GM12873 (cell line): ENCODE data around the gene EIF4E1B.

Experiments
- TF ChIP-seq, protein P1 (sequence below): IDR thresholded peaks from 2 replicates; pipeline ENCODE4 v1.5.1; 2012; ENCODE audit warnings: low read depth, mild to moderate bottlenecking, moderate library complexity, low read length, control low read depth; ENCODE audit not compliant: insufficient read depth; ENCODE audit errors: missing control alignments

EIF4E1B gene

DNA sequence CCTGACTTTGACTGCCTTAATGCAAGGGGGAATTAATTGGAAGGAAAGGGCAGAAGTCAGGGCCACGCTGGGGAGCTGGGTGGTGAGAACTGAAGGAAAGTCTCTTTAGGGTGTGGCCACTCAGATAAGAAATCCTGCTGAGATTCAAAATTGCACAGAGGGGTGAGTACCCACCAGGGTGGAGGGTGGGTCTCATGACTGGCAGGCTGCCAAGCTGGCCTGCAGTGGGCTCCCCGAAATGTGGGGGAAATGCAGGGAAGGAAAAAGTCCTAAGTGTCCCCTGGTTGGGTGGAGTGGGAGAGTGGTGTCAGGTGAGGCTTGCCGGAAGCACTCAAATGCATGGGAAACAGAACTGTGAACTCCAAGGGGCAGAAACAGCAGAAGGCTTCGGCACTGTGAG, 40.9 kb downstream of the EIF4E1B start:
- TF ChIP-seq, protein P1, sequence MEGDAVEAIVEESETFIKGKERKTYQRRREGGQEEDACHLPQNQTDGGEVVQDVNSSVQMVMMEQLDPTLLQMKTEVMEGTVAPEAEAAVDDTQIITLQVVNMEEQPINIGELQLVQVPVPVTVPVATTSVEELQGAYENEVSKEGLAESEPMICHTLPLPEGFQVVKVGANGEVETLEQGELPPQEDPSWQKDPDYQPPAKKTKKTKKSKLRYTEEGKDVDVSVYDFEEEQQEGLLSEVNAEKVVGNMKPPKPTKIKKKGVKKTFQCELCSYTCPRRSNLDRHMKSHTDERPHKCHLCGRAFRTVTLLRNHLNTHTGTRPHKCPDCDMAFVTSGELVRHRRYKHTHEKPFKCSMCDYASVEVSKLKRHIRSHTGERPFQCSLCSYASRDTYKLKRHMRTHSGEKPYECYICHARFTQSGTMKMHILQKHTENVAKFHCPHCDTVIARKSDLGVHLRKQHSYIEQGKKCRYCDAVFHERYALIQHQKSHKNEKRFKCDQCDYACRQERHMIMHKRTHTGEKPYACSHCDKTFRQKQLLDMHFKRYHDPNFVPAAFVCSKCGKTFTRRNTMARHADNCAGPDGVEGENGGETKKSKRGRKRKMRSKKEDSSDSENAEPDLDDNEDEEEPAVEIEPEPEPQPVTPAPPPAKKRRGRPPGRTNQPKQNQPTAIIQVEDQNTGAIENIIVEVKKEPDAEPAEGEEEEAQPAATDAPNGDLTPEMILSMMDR, result no peak

DNA sequence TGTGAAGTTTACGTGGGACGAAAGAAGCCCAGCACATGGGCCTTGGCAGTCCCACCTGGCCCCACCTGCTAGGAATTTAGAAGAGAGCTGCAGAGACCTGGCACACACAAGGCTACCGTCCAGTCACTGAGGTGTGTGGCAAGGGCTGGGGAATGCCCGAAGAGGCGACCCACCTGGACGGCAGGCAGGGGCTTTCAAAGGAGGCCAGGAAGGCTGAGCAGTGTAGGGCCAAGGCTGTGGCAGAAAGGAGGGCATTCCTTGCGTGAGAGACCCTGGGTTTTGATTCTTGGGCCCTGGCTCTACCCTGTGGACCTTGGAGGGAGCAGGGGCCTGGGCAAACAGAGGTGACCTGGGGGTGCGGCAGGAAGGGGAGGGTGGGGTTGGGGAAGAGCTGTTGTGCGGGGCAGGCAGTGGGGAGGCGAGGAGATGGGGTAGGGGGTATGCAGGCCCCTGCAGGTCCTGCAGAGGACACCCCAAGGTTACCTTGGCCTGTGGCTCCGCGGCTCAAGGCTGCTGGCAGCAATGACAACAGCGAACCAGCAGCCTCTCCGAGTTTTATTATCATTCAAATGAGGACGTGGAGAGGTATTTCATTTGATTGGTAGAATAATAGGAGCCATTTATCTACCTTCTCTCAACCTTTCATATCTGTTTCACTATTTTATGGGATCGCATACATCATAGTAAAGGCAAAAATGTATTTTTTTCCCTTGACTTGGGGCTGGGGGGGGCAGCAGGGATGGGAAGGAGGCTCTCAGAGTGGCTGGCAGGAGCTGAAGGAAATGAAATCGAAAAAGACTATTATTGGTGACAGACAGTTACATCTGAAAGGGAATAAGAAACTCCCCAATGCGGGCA, 41.6 kb downstream of the EIF4E1B start:
- TF ChIP-seq, protein P1, result no peak

DNA sequence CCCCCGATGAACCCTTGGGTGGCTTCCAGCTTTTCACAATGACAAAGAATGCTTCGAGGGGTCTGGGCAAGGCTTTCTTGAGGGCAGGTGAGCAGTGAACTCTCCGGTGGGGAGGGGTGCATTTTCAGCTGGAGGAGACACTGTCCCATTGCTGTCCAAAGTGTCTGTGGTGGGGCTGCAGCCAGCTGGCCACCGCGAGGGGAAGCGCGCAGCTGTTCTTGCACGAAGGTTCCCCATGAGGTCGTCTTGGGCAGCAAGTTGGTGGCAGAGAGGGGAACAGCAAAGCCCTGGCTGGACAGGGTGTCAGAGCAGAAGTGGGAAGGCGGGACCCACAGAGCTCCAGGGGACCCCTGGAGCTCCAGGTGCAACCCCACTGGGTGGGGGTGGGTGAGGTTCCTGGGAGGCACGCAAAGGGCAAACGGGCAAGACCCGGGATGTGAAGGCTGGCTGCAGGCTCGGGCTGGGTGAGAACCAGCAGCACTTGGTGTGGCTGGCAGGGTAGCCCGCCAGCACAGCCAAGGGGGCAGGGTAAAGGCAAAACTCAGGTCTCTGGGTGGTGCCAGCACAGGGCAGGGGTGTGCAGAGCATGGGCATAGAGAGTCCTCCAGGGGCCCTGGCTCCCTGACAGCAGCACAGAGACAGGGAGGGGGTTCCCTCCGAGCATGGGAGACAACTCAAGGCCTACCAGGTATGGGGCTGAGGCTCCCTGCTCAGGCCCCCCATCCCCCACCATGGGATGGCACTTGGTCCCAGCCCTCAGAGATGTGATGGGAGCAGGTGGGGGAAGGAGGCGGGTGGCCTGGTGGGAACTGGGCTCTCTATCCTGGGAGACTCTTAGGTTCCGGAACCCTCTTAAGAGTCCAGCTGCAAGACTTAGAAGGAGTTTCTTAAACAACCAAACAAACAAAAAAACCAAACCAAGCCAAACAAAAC, 43.4 kb downstream of the EIF4E1B start:
- TF ChIP-seq, protein P1, result no peak

DNA sequence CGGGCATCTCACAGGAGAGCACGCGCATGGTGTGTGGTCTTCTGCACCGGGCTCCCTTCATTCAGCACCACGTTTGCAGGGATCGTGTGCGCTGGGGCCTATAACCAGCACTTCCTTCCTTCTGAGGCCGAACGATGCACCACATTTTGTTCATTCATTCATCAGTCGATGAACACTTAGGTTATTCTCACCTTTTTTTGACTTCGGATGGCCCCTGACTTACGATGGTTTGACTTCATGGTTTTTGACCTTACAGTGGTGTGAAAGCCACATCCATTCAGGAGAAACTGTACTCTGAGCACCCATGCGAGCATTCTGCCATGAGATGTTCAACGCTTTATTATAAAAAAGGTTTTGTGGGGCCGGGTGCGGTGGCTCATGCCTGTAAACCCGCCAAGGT, 44.3 kb downstream of the EIF4E1B start:
- TF ChIP-seq, protein P1, result no peak

DNA sequence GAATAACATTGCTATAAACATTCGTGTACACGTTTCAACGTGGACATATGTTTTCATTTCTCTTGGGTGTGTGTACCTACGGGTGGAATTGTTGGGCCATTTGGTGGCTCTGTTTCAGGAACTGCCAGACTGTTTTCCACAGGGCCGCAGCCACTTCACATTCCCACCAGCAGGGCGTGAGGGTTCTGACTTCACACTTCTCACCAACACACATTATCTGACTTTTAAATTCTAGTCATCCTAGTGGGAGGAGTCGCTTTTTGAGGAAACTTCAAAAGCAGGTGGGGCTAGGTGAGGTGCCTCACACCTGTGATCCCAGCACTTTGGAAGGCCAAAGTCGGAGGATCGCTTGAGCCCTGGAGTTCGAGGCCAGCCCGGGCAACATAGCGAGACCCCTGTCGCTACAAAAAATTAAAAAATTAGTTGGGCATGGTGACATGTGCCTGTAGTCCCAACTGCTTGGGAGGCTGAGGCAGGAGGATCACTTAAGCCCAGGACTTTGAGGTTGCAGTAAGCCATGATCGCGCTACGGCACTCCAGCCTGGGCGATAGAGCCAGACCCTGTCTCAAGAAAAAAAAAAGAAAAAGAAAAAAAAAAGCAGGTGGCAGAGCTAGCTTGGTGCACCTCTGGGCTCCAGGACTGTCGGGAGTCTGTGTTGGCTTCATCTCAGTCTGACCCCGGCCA, 45.3 kb downstream of the EIF4E1B start:
- TF ChIP-seq, protein P1, result peak; percentile 49

DNA sequence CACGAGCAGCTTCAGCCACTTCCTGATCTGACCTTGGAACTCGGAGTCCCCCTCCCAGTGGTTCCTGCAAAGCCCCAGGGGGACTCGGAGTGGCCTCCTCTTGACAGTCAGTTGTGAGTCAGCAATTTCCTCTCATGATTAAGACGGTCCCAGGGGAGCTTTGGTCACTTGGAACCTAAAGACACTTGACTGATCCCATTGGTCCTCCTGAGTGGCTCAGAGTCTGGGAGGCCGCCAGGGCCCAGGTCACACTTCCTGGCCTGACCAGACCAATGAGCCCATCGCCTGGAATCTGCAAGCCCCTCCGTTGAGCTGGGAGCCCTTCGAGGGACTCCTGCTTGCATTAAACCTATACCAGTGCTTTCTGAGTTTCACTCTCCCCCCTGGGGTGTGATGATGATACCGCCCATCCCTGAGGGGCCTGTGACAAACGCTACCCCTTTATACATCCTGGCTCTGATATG, 45.9 kb downstream of the EIF4E1B start:
- TF ChIP-seq, protein P1, result no peak
